ENCODE measurements around the gene URI1.

- TF ChIP-seq, protein P1, sequence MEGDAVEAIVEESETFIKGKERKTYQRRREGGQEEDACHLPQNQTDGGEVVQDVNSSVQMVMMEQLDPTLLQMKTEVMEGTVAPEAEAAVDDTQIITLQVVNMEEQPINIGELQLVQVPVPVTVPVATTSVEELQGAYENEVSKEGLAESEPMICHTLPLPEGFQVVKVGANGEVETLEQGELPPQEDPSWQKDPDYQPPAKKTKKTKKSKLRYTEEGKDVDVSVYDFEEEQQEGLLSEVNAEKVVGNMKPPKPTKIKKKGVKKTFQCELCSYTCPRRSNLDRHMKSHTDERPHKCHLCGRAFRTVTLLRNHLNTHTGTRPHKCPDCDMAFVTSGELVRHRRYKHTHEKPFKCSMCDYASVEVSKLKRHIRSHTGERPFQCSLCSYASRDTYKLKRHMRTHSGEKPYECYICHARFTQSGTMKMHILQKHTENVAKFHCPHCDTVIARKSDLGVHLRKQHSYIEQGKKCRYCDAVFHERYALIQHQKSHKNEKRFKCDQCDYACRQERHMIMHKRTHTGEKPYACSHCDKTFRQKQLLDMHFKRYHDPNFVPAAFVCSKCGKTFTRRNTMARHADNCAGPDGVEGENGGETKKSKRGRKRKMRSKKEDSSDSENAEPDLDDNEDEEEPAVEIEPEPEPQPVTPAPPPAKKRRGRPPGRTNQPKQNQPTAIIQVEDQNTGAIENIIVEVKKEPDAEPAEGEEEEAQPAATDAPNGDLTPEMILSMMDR (IDR thresholded peaks at IDR 0.05): no peak
- no peak for TF ChIP-seq POLR2A (IDR thresholded peaks at IDR 0.05)
These were observed 3.4 kb downstream of the URI1 start for GRCh38 chr19:29945433-29945832.
